Skeletal muscle satellite cell (primary cell): ENCODE measurements around the gene MRO.
"Not testable (repeated sequence)": the region's sequence is repeated elsewhere in the genome, so short reads cannot be mapped to it uniquely, and the experiment has no call there.

Experiments used
- H3K27me3 ChIP-seq: 2 replicates; pipeline ENCODE4 v1.7.0; 2013; ENCODE audit warnings: low read length; ENCODE audit not compliant: control insufficient read depth, insufficient read depth
- H3K36me3 ChIP-seq: 2 replicates; pipeline ENCODE4 v1.7.0; 2013; ENCODE audit warnings: mild to moderate bottlenecking, control low read depth, low read length; ENCODE audit not compliant: insufficient read depth
- H3K4me1 ChIP-seq: 2 replicates; pipeline ENCODE4 v1.7.0; 2013; ENCODE audit warnings: low read length; ENCODE audit not compliant: control insufficient read depth, insufficient read depth
- H3K4me2 ChIP-seq: 2 replicates; pipeline ENCODE4 v1.7.0; 2013; ENCODE audit warnings: mild to moderate bottlenecking, low read length
- H3K4me3 ChIP-seq: 2 replicates; pipeline ENCODE4 v1.7.0; 2013; ENCODE audit warnings: low read length
- H3K9ac ChIP-seq: 2 replicates; pipeline ENCODE4 v1.7.0; 2013; ENCODE audit warnings: mild to moderate bottlenecking, low read depth, low read length, moderate library complexity
- H3K9me3 ChIP-seq: replicated peaks from 2 replicates; pipeline ENCODE4 v1.7.0; 2013; ENCODE audit warnings: mild to moderate bottlenecking, control low read depth, low read length

Gene MRO

GRCh38 chr18:50790948-50791347 is 28.9 kb downstream of the MRO start:
- Histone ChIP-seq H3K9ac (no peak overlapping the region), H3K9me3 (no peaks in the 10 kb centered on the region), H3K36me3 (no peaks in the 10 kb centered on the region), H3K27me3 (peaks cover 17% of the 10 kb centered on the region), H3K4me2 (no peak overlapping the region), H3K4me3 (no peak overlapping the region), H3K4me1 (no peaks in the 10 kb centered on the region)

DNA sequence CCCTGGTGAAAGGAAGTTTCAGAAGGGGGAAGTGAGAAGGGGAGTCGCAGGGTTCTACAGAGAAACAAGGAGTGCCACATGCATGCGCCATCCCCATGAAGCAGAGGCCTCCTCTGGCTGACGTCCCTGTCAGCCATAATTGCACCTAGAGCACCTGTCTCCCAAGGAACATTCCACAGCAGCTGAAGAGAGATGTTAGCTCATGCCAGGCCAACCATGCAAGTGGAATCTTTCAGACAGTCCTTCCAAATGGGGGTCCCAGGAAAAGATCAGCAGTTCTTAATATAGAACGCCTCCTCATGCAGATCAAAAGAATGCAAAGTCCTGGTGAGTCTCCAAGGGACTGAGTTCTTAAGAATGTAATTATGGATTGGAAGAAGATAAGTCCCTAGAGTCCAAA is 29.6 kb downstream of the MRO start:
- no peak overlapping the region for H3K9ac ChIP-seq
- H3K4me3 ChIP-seq = no peak overlapping the region
- no peak overlapping the region for H3K4me2 ChIP-seq
- H3K27me3 ChIP-seq = peaks cover 15% of the 10 kb centered on the region
- H3K36me3 ChIP-seq = no peaks in the 10 kb centered on the region
- H3K9me3 ChIP-seq = no peaks in the 10 kb centered on the region
- no peaks in the 10 kb centered on the region for H3K4me1 ChIP-seq

- H3K9me3 ChIP-seq = no peaks in the 10 kb centered on the region
- no peaks in the 10 kb centered on the region for H3K4me1 ChIP-seq
- H3K9ac ChIP-seq = no peak overlapping the region
- no peaks in the 10 kb centered on the region for H3K36me3 ChIP-seq
- H3K4me3 ChIP-seq = no peak overlapping the region
- no peak overlapping the region for H3K4me2 ChIP-seq
- H3K27me3 ChIP-seq = peaks cover 9% of the 10 kb centered on the region
Observed at GRCh38 chr18:50788284-50788683, 31.5 kb downstream of the MRO start.

DNA sequence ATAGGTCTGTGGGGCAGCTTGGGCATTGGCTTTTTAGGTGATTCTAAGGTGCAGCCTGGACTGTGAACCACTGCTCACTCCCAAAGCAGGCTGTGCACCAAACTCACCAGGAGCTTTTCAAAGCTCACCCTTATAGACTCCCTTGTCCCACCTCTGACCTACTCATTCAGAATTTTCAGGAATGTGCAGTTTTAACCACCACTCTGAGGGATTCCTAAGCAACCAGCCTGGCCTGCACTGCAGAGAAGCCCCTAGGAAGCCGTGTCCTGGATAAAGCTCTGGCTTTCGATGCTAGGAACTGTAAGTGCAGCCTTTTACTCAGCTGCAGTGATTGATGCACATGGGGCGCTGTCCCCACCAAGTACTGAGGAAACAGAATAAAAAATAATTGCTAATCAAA is 33.0 kb downstream of the MRO start:
- no peaks in the 10 kb centered on the region for H3K4me1 ChIP-seq
- H3K27me3 ChIP-seq = peaks cover 9% of the 10 kb centered on the region
- H3K4me2 ChIP-seq = no peak overlapping the region
- H3K36me3 ChIP-seq = no peaks in the 10 kb centered on the region
- H3K9ac ChIP-seq = no peak overlapping the region
- no peaks in the 10 kb centered on the region for H3K9me3 ChIP-seq
- H3K4me3 ChIP-seq = no peak overlapping the region

- H3K9me3 ChIP-seq = no peaks in the 10 kb centered on the region
Observed at GRCh38 chr18:50783553-50783952, 36.3 kb downstream of the MRO start.

GRCh38 chr18:50779021-50779420 is 40.8 kb downstream of the MRO start:
- not testable (repeated sequence) for H3K36me3 ChIP-seq, H3K4me1 ChIP-seq, H3K4me3 ChIP-seq, H3K9me3 ChIP-seq, H3K9ac ChIP-seq, H3K4me2 ChIP-seq
- peaks cover 20% of the 10 kb centered on the region for H3K27me3 ChIP-seq

More at GRCh38 chr18:50783553-50783952, 36.3 kb downstream of the MRO start:
- H3K4me1 ChIP-seq = no peaks in the 10 kb centered on the region
- no peak overlapping the region for H3K4me2 ChIP-seq
- H3K36me3 ChIP-seq = no peaks in the 10 kb centered on the region
- H3K27me3 ChIP-seq = peaks cover 12% of the 10 kb centered on the region
- no peak overlapping the region for H3K4me3 ChIP-seq
- no peak overlapping the region for H3K9ac ChIP-seq

GRCh38 chr18:50776383-50776782 is 43.4 kb downstream of the MRO start:
- Histone ChIP-seq H3K4me2 (no peak overlapping the region), H3K9ac (no peak overlapping the region), H3K4me3 (no peak overlapping the region), H3K4me1 (no peaks in the 10 kb centered on the region), H3K36me3 (no peaks in the 10 kb centered on the region), H3K9me3 (no peaks in the 10 kb centered on the region), H3K27me3 (peaks cover 11% of the 10 kb centered on the region)

- H3K36me3 ChIP-seq = no peaks in the 10 kb centered on the region
Observed at GRCh38 chr18:50775726-50776125, 44.1 kb downstream of the MRO start.

GRCh38 chr18:50775207-50775606 is 44.6 kb downstream of the MRO start:
- Histone ChIP-seq H3K9ac (no peak overlapping the region), H3K4me1 (no peaks in the 10 kb centered on the region), H3K27me3 (peaks cover 8% of the 10 kb centered on the region), H3K4me3 (no peak overlapping the region), H3K4me2 (no peak overlapping the region), H3K36me3 (no peaks in the 10 kb centered on the region), H3K9me3 (no peaks in the 10 kb centered on the region)

More at GRCh38 chr18:50775726-50776125, 44.1 kb downstream of the MRO start:
- H3K4me2 ChIP-seq = no peak overlapping the region
- no peak overlapping the region for H3K9ac ChIP-seq
- no peak overlapping the region for H3K4me3 ChIP-seq
- no peaks in the 10 kb centered on the region for H3K4me1 ChIP-seq
- H3K9me3 ChIP-seq = no peaks in the 10 kb centered on the region
- peaks cover 11% of the 10 kb centered on the region for H3K27me3 ChIP-seq

- no peak overlapping the region for H3K4me3 ChIP-seq
- H3K9ac ChIP-seq = no peak overlapping the region
- H3K9me3 ChIP-seq = no peaks in the 10 kb centered on the region
- H3K27me3 ChIP-seq = peaks cover under 1% of the 10 kb centered on the region
- no peaks in the 10 kb centered on the region for H3K36me3 ChIP-seq
- H3K4me1 ChIP-seq = no peaks in the 10 kb centered on the region
- no peak overlapping the region for H3K4me2 ChIP-seq
Observed at GRCh38 chr18:50769463-50769862, 50.4 kb downstream of the MRO start.

DNA sequence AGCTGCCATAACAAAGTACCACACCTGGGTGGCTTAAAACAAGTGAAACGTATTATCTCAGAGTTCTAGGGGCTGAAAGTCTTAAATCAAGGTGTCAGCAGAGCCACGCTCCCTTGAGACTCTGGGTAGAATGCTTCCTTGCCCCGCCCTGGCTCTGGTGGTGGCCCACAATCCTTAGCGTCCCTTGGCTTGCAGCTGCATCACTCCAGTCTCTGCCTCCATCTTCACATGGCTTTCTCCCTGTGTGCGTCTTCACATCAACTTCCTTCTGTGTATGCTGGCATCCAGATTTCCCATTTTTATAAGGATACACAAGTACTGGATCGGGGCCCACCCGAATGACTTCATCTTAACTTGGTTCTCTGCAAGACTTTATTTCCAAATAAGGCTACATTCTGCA is 62.5 kb downstream of the MRO start:
- Histone ChIP-seq H3K4me3 (no peak overlapping the region), H3K36me3 (no peaks in the 10 kb centered on the region), H3K9me3 (no peaks in the 10 kb centered on the region), H3K4me1 (no peaks in the 10 kb centered on the region), H3K9ac (no peak overlapping the region), H3K4me2 (no peak overlapping the region), H3K27me3 (peaks cover 13% of the 10 kb centered on the region)

- Histone ChIP-seq H3K9me3 (no peaks in the 10 kb centered on the region), H3K27me3 (peaks cover 16% of the 10 kb centered on the region), H3K4me2 (no peak overlapping the region), H3K4me3 (no peak overlapping the region), H3K4me1 (no peaks in the 10 kb centered on the region), H3K9ac (no peak overlapping the region), H3K36me3 (no peaks in the 10 kb centered on the region)
Observed at GRCh38 chr18:50754297-50754696, 65.5 kb downstream of the MRO start.
